ENCODE data around the gene NUTM2D. TPM values are rescaled to one million over a fixed set of nuclear protein-coding genes. Genes with fewer than 3 reads are reported as not detected.
"Not testable (repeated sequence)": the region's sequence is repeated elsewhere in the genome, so short reads cannot be mapped to it uniquely, and the experiment has no call there.

Gene NUTM2D
- total and polyA plus RNA-seq, 2 donors (not counting 1 experiment from before 2014, with no cell fraction given): 2.4 to 4.2 TPM

DNA sequence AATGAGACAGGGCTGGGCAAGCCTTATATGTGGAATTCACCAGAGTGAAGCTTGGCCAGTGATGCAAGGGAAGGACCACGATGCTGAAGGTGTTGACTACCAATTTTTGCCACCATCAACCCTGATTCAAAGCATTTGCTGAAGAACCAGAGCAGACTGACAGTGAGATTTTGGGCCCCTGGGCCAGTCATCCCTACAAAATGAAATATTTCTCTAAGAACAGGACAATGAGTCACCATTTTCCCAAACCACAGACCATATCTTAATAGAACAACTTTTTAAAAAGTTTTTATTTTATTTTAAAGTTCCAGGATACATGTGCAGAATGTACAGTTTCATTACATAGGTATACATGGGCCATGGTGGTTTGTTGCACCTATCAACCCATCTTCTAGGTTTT lies 16.5 kb downstream of the NUTM2D start:
- CTCF ChIA-PET; H3K4me1 ChIP-seq (ENCODE audit: control insufficient read depth in 2 of 2, insufficient read depth in 2 of 2, low read length in 2 of 2); H3K27me3 ChIP-seq (replicated peaks in 1 of 4; ENCODE audit: control extremely low read depth in 1 of 4, control insufficient read depth in 3 of 4, insufficient read depth in 4 of 4, low read length in 3 of 4); H3K9me3 Mint-ChIP-seq (ENCODE audit: insufficient read depth); H4K20me1 ChIP-seq (ENCODE audit: control insufficient read depth, insufficient read depth, low read length, poor library complexity, severe bottlenecking); H3K27ac ChIP-seq (ENCODE audit: low read length in 2 of 2); H3K4me2 ChIP-seq (replicated peaks; ENCODE audit: low read depth, low read length, poor library complexity, severe bottlenecking); H3K4me1 Mint-ChIP-seq; H3K4me3 Mint-ChIP-seq; H3K27ac Mint-ChIP-seq; H3K36me3 ChIP-seq (replicated peaks in 1 of 2; ENCODE audit: control extremely low read depth in 1 of 2, control insufficient read depth in 1 of 2, extremely low read depth in 1 of 2, insufficient read depth in 2 of 2, low read length in 1 of 2); H3K9me3 ChIP-seq (ENCODE audit: control extremely low read depth in 1 of 3, control insufficient read depth in 2 of 3, insufficient read depth in 1 of 3, low read length in 2 of 3); H3K79me2 ChIP-seq (ENCODE audit: control insufficient read depth, insufficient read depth, low read length); H3K9ac ChIP-seq (ENCODE audit: low read length); DNase-seq; POLR2A ChIA-PET; intact Hi-C loops (cut with micrococcal nuclease); H2AFZ ChIP-seq (ENCODE audit: insufficient read depth, low read depth, low read length, poor library complexity, severe bottlenecking); H3K4me3 ChIP-seq (ENCODE audit: control extremely low read depth in 1 of 5, extremely low read depth in 1 of 5, insufficient read depth in 1 of 5, low read depth in 2 of 5, low read length in 4 of 5); H3K27me3 Mint-ChIP-seq; ATAC-seq (ENCODE audit: low read depth): not testable (repeated sequence)
- WGBS (ENCODE audit: insufficient coverage): no CpG with 5 or more reads among the region's 1 CpG

DNA sequence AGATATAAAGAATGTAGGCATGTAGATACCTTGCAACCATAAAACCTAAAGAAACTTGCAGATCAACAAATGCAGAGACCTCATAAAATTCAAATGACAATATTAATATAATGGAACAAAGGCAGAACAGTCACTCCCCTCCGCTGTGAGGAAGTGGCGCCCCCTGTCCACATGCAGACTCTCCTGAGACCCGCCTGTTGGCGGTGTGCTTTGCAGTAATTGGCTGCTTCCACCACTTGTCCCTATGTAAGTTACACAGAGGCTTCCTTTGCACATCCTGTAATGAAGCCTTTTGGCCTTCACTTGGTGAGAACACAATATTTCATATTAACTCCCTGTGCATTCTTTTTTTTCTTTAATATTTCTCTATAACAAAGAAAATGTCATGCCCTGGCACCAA lies 21.6 kb downstream of the NUTM2D start:
- H3K27ac Mint-ChIP-seq; H3K4me1 Mint-ChIP-seq; H4K20me1 ChIP-seq (ENCODE audit: control insufficient read depth, insufficient read depth, low read length, poor library complexity, severe bottlenecking); H3K27me3 Mint-ChIP-seq; DNase-seq; H3K27ac ChIP-seq (ENCODE audit: low read length in 2 of 2); intact Hi-C loops (cut with micrococcal nuclease); H3K4me1 ChIP-seq (ENCODE audit: control insufficient read depth in 2 of 2, insufficient read depth in 2 of 2, low read length in 2 of 2); H3K79me2 ChIP-seq (ENCODE audit: control insufficient read depth, insufficient read depth, low read length); POLR2A ChIA-PET; ATAC-seq (ENCODE audit: low read depth); H3K4me3 ChIP-seq (ENCODE audit: control extremely low read depth in 1 of 5, extremely low read depth in 1 of 5, insufficient read depth in 1 of 5, low read depth in 2 of 5, low read length in 4 of 5); H3K9me3 ChIP-seq (ENCODE audit: control extremely low read depth in 1 of 3, control insufficient read depth in 2 of 3, insufficient read depth in 1 of 3, low read length in 2 of 3); H3K27me3 ChIP-seq (replicated peaks in 1 of 4; ENCODE audit: control extremely low read depth in 1 of 4, control insufficient read depth in 3 of 4, insufficient read depth in 4 of 4, low read length in 3 of 4); H3K4me3 Mint-ChIP-seq; H3K4me2 ChIP-seq (replicated peaks; ENCODE audit: low read depth, low read length, poor library complexity, severe bottlenecking); H3K36me3 ChIP-seq (replicated peaks in 1 of 2; ENCODE audit: control extremely low read depth in 1 of 2, control insufficient read depth in 1 of 2, extremely low read depth in 1 of 2, insufficient read depth in 2 of 2, low read length in 1 of 2); CTCF ChIA-PET; H3K9me3 Mint-ChIP-seq (ENCODE audit: insufficient read depth); H3K9ac ChIP-seq (ENCODE audit: low read length); H2AFZ ChIP-seq (ENCODE audit: insufficient read depth, low read depth, low read length, poor library complexity, severe bottlenecking): not testable (repeated sequence)
- WGBS (ENCODE audit: insufficient coverage): no CpG with 5 or more reads among the region's 4 CpGs

DNA sequence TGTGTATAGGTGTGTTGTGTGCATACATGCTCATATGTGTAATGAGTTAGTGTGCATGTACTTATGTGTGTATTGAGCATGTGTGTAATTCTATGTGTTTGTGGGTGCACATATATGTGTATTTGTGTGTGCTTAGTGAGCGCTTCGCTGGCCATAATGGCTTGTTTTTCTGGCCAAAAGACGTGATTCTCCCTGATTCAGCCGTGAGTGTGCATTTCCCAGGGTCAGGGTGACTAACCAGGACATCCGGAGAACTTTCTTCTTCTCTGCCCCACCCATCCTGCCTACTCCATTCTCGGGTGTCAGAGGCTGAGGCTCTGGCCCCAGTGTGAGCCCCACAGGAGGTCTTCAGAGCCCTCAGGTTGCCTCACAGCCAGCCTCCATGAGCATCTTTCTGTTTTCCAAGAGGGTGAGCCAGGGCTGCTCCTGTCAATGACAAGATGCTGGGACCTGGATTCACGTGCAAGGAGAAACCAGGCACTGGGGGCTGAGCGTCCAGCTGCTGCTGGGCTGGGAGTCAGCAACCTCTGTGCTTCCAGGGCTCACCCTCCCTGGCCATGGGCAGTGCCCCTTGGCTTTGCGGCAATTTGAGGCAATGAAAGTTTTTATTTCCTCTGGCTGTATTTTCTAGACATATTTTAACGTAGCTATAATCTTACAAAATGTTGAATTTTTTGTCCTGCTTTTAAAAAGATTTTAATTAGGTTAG lies 25.8 kb downstream of the NUTM2D start:
- CTCF ChIA-PET; H3K9me3 ChIP-seq (ENCODE audit: control extremely low read depth in 1 of 3, control insufficient read depth in 2 of 3, insufficient read depth in 1 of 3, low read length in 2 of 3); H3K27ac ChIP-seq (ENCODE audit: low read length in 2 of 2); H3K36me3 ChIP-seq (replicated peaks in 1 of 2; ENCODE audit: control extremely low read depth in 1 of 2, control insufficient read depth in 1 of 2, extremely low read depth in 1 of 2, insufficient read depth in 2 of 2, low read length in 1 of 2); H3K4me3 ChIP-seq (ENCODE audit: control extremely low read depth in 1 of 5, extremely low read depth in 1 of 5, insufficient read depth in 1 of 5, low read depth in 2 of 5, low read length in 4 of 5); POLR2A ChIA-PET; H3K4me1 ChIP-seq (ENCODE audit: control insufficient read depth in 2 of 2, insufficient read depth in 2 of 2, low read length in 2 of 2); ATAC-seq (ENCODE audit: low read depth); intact Hi-C loops (cut with micrococcal nuclease); H3K27me3 Mint-ChIP-seq; H3K4me3 Mint-ChIP-seq; H3K79me2 ChIP-seq (ENCODE audit: control insufficient read depth, insufficient read depth, low read length); H3K27me3 ChIP-seq (replicated peaks in 1 of 4; ENCODE audit: control extremely low read depth in 1 of 4, control insufficient read depth in 3 of 4, insufficient read depth in 4 of 4, low read length in 3 of 4); H2AFZ ChIP-seq (ENCODE audit: insufficient read depth, low read depth, low read length, poor library complexity, severe bottlenecking); H4K20me1 ChIP-seq (ENCODE audit: control insufficient read depth, insufficient read depth, low read length, poor library complexity, severe bottlenecking); H3K9me3 Mint-ChIP-seq (ENCODE audit: insufficient read depth); H3K9ac ChIP-seq (ENCODE audit: low read length); H3K4me1 Mint-ChIP-seq; H3K4me2 ChIP-seq (replicated peaks; ENCODE audit: low read depth, low read length, poor library complexity, severe bottlenecking); H3K27ac Mint-ChIP-seq; DNase-seq: not testable (repeated sequence)
- WGBS (ENCODE audit: insufficient coverage): no CpG with 5 or more reads among the region's 10 CpGs

DNA sequence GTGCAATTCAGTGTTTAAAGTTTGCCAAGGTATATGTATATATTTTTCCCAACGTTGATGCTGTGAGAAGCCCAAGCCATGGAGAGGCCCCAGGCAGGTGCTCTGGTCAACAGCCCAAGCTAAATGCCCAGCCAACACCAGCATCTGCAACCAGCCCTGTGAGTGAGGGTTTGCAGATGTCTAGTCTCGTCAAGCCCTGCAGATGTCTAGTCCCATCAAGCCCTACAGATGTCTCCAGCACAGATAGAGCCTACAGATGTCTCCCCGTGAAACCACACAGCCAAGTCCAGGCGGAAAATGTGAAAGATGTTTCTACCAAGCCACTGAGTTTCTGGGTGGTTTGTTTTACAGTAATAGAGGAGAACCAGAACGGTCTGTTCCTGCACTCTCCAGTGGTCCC lies 26.7 kb downstream of the NUTM2D start:
- H3K9me3 ChIP-seq (ENCODE audit: control extremely low read depth in 1 of 3, control insufficient read depth in 2 of 3, insufficient read depth in 1 of 3, low read length in 2 of 3); H3K9ac ChIP-seq (ENCODE audit: low read length); intact Hi-C loops (cut with micrococcal nuclease); H3K4me3 Mint-ChIP-seq; H3K27ac ChIP-seq (ENCODE audit: low read length in 2 of 2); H4K20me1 ChIP-seq (ENCODE audit: control insufficient read depth, insufficient read depth, low read length, poor library complexity, severe bottlenecking); H3K4me2 ChIP-seq (replicated peaks; ENCODE audit: low read depth, low read length, poor library complexity, severe bottlenecking); POLR2A ChIA-PET; H3K79me2 ChIP-seq (ENCODE audit: control insufficient read depth, insufficient read depth, low read length); H3K27me3 ChIP-seq (replicated peaks in 1 of 4; ENCODE audit: control extremely low read depth in 1 of 4, control insufficient read depth in 3 of 4, insufficient read depth in 4 of 4, low read length in 3 of 4); H3K27ac Mint-ChIP-seq; H3K36me3 ChIP-seq (replicated peaks in 1 of 2; ENCODE audit: control extremely low read depth in 1 of 2, control insufficient read depth in 1 of 2, extremely low read depth in 1 of 2, insufficient read depth in 2 of 2, low read length in 1 of 2); H3K4me1 ChIP-seq (ENCODE audit: control insufficient read depth in 2 of 2, insufficient read depth in 2 of 2, low read length in 2 of 2); H3K27me3 Mint-ChIP-seq; H3K9me3 Mint-ChIP-seq (ENCODE audit: insufficient read depth); DNase-seq; ATAC-seq (ENCODE audit: low read depth); H3K4me3 ChIP-seq (ENCODE audit: control extremely low read depth in 1 of 5, extremely low read depth in 1 of 5, insufficient read depth in 1 of 5, low read depth in 2 of 5, low read length in 4 of 5); CTCF ChIA-PET; H2AFZ ChIP-seq (ENCODE audit: insufficient read depth, low read depth, low read length, poor library complexity, severe bottlenecking); H3K4me1 Mint-ChIP-seq: not testable (repeated sequence)
- no CpG with 5 or more reads among the region's 5 CpGs for WGBS (ENCODE audit: insufficient coverage)

All from B cell (primary cell).